ENCODE data around the gene PRKN.

PRKN gene

DNA sequence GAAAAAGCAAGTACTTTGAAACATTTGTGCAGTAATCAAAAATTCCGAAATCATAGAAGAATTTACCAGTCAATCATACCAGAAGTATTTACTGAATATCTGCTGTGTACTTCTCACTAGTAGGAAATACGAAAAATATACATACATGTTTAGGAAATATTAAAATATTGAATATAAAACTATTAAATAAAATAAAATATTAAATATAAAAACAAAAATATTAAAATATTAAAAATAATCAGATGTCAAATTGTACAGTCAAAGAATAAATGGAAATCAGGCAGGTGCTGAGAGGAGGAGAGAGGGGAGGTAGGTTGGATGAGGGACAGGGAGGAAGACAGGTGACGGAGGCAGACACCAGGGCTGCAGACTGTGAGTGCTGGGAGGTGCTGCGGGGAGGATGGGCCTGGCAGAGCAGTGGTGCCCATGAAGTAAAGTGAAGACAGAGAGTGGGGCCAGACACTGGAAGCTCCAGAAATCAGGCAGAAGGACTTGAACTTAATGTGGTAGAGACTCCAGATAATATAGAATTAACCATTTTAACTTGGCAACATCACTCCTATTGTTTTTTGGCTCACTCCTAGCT is 55.9 kb downstream of the PRKN start:
- DNase-seq, result no peak

DNA sequence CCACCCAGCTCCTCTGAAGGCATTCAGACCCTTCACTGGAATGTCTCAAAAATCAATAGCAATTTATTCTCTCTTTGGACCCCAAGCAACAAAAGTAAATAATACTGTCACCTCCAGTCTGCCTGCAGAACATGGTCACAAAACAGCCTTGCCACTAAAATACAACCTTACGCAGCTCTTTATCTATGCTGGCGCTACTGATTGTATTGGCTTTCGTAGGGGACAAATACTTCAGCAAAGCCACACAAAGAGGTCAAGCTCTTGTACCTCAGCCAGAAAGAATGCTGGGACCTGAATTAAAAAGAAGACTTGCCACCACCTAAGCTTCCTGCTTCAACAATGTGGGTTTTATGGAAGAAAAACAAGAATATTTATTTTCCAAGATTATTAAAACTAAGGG is 57.2 kb downstream of the PRKN start:
- no peak for DNase-seq

DNA sequence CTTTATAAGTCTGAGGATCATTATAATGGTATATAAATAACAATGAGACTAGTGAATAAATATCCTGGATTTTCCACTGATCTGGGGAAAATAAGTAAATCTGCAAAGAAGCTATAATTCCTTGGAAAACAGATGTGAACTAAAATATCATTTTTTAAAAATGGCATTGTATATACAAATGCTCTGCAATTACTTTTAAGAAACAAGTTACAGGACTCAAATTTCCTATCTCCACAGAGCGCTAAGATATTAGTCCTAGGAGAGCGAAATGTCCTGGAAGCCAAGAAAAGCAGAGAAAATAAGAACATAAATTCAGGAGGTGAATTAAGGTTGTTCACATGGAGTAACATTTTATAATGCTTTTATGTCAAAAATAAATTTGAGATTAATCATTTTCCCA is 61.3 kb downstream of the PRKN start:
- DNase-seq, result no peak

DNA sequence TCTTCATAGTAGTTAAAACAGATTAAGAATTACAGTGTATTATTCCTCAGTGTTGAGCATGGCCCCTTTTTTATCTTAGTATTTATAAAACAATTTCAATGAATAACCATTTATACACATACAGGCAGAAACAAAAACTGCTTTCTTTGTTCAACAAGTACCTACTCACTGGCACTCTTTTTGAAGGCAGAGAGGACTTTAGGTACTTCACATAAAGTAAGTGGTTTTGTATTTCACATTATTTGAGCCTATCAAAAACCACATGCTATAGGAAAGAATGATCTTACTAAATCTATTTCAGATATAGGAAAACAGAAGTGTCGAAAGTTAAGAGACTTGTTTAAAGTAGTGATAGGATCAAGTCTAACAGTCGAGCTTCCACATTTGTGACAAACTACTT is 73.8 kb downstream of the PRKN start:
- no peak for DNase-seq

DNA sequence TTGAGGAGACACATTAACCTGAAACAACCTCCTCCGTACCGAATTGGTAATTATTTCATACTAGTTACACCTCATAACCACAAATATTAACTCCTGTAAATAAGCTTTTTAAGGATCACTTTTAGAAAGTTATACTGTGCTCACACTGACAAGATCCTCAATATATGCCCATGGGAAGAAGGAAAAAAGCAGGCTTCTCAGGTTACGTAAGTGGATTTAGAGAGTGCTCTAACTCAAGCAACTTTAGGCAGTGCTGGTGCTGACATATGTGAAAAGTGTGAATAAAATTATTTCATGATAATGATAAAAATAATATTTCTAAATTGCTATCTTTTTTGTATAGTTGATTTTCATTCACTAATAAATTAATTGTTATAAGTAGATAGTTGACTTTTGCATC is 76.1 kb downstream of the PRKN start:
- DNase-seq, result no peak

DNA sequence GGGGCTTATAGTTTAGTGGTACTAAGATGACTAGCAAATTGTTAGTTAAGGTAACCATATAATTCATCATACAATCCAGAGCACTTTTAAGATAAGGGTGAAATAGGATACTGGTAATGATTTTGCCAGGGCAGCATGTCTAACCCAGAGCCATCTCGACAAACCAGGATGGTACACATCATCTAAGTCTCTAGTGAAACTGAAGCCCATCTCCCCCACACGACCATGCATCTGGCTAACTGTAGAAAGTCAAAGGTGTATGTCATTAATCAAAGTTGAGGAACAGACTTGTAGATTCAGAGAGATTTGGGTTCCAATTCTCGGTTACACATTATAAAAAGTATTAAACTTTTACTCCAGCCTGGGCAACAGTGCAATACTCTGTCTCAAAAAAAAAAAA is 78.3 kb downstream of the PRKN start:
- no peak for DNase-seq

DNA sequence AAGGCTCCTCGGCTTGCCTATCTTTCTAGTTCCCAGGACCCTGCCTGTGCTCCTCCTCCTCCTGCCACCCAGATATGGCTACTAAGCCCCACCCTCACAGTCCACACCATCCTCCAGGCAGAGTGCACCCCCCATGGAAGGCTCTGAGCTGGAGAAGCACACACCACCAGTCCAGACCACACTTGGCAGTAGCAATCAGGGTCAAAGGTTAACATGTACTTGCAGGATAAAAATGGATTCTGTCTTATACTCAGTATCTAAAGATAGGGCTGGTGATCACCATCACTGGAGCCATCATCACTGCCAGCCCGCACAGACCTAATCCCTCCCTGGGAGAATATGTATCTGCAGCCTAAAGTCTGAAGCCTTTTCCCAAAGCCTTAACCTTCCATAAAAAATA is 83.4 kb downstream of the PRKN start:
- no peak for DNase-seq

DNA sequence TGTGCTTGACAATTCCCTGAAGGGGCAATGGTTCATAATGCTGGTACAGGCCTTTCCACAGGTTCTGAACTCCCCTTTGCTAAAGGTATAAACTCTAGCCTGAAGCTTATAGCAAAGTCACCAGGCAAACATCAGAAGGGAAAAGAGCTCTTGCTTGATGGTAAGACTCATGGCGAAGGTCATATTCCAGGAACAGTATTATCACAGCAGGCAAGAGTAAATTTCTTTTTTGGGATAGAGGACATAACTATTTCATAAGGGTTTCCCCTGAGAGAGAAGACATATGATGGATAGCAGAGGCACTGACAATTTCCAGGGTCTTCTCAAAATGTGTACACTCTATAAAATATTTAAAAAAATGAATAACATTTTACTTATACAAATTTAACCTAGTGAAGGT is 86.8 kb downstream of the PRKN start:
- DNase-seq, result no peak

DNA sequence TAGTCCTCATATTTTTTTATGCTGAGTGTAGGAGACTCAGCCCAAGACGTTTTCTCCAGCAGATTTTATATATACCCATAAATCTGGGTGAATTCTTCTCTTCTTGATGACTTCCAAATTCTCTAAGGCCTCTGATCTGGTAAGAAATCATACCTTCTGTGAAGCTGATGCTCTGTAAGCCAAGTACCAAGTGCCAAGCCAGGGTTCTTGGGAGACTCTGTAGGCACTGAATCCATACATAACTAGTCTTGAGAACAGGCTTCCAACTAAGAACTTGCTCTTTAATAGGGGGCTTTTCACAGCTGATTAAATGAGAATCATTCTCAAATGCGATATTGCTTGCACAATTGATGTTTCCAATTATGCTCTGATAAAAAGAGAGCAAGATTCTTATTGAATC is 87.6 kb downstream of the PRKN start:
- DNase-seq, result no peak

DNA sequence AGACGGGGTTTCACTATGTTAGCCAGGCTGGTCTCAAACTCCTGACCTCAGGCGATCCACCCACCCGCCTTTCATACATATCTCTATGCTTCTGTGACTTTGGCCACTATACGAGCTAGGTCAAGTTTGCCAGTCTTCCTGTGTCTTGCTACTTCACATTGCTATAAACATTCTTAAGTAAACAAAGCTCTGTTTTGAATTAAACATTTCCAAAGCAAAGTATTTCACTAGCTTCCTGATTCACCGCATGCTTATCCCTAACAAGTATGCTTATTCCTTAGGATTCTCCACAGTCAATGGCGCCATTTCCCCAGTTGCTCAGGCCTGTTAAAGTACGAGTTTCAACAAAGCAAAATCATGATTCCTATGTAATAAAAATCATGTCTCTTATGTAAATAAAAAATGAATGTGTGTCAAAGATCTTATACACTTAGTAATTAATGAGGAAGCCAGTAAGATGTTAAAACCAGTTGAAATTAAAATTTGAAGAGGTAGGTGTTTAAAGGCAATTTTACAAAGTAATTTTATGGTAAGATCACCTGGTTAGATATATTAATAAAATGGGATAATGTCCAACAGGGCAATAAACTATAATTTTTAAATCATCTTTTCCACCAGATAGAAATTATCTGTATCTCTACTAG is 88.5 kb downstream of the PRKN start:
- DNase-seq, result no peak

DNA sequence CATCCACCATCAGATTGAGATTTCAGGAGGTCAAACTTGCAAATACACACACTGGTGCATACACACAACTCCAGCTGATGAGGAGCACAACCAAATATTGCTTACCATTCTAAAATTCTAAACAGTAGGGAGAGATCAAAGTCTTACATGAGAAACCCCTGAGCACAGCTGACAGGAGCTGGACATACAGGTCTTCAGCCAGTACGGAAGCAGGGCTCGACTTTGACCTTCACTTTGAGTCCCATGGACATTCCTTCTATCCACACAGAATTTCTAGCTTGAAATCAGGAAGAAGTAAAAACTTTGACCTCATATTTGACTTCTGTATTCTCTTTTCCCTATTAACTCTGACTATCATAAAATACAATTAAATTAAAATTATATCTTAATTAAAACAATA is 90.2 kb downstream of the PRKN start:
- no peak for DNase-seq

DNA sequence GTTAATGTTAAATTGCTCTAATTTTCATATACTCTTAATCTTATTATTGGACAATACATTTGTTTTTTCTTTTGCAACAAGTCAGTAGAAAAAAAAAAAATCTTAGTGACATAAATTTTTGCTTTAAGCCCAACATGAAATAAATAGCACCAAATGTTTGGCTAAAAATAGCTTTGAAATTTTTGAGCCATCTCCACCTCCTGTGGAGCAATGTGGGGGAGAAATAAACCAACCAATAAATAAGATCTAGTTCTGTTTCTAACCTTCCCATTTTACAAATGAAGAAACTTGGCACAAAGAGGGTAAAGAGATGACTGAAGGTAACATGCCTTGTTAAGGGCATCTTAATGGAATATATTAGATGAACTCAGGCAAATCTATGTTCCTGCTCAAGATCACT is 91.4 kb downstream of the PRKN start:
- no peak for DNase-seq

DNA sequence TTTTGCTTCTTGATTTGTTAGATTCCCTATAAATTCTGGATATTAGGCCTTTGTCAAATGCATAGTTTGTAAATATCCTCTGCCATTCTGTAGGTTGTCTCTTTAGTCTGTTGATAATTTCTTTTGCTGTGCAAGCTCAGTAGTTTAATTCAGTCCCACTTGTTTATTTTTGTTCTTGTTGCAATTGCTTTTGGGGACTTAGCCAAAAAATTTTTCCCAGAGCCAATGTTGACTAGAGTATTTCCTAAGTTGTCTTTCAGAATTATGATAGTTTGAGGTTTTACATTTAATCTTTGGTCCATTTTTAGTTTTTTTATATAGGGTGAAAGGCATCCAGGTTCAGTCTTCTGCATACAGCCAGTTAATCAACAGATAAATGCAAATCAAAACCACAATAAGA is 96.0 kb downstream of the PRKN start:
- no peak for DNase-seq

DNA sequence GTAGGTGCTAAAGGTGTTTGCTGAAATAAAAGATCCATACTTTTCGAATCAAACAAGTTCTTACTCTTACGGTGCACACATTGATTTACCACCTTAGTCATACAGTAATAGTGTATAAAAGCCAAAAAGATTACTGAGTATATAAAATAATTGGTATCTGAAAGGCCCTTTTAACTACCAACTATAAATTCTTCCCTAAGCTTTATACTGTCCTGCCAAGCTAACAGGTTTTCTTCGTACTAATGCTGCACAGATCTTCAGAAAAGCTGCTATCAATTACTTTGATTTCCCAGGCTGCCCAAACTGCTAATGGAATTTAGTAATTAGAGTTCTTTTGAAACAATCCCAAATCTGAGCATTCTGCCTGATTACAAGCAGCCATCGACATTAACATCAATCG is 97.5 kb downstream of the PRKN start:
- DNase-seq, result no peak

DNA sequence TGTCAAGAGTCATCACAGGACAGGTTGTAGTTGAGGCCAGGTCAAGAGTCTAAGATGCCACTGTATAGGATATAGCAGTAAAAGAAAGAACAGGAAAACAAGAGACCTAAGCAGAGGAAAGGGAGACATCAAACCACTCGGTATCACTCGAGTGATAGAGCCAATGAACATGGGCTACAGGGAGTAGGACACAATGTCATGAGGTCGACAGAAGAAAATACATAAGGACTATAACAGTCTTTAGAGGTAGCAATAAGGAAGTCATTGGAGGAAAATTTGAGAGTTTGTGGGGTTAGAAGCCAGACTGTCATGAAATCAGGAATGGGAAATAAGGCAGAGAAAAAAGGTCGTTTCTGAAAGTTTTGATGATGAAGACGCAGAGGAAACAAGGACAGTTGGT is 99.7 kb downstream of the PRKN start:
- DNase-seq, result no peak

DNA sequence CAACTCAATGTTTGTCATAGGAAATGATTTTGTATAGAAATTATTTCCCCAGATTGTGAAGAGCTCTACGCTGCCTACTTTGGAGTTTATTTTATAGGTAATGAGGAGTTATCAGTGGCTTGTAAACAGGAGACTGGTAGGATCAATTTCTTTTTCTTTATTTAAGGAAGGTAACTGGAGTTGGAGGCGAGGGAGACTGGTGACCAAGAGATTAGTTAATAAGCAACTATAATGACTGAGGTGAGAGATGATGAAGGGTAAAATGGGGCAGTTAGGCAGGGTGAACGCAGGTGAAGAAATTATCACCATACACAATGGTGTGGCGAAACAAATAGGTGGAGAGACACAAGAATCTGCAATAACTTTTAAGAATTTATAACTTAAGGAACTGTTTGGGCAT is 100.2 kb downstream of the PRKN start:
- DNase-seq, result no peak

DNA sequence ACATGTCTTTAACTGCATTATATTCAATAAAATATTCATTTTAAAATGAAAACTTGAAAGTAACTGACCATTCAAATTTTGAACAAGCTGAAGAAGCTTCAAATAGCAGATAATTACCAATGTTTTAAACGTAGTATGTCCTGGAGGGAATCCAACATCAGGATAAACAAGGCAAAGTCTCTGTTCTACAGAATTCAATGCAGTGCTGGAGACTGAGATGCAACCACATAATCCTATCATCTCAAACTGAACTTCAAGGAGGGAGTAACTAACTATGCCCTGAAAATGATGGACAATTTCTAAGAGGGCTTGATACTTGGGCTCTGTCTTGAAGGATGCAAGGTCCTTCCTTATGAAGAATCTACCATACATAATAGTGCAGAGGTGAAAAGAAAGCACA is 100.7 kb downstream of the PRKN start:
- no peak for DNase-seq

DNA sequence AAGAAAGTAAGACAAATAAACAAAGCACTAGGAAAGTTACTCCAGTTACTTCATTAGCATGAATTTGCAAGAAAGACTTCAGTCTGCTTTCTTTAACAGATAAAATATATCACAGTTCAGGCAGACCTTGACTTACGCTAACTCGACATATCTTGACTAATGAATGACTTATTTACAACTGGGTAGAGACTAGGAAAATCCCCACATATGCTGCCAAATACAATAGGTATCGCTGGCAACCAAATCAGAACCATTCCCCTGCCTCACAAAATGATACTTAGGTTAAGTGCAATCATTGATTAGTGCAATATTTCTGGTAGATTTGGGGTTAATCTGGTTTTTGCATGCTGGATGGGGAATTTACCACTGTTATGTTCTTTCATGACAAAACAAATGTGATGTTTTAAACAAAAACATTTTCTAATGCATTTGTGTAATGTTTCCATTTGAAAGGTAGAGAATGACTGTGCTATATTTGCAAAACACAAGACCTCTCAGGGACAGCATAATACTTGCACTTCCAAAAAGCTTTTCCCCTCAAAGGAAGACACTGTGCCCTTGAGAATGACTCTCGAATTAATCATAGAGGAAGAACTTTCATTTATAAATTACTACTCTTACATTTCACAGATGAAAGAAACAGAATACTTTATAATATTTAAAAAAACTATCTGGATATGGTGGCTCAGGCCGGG is 101.6 kb downstream of the PRKN start:
- DNase-seq, result no peak

DNA sequence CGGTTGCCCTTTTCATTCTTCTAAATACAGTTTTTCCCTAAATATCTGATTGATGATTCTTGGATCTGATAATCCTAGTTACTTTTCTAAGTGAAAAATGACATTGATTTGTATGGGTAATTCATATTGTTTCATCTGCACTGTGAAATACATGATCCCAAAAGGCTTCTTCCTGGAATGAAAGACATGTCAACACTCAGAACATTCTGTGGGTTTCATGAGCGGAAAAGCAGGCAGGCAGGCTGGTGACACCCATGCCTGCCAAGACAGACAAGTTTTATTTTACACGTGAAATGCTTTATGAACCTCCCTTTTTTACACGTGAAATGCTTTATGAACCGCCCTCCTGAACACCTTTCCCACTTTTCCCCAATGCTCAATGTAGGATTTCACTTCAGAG is 105.0 kb downstream of the PRKN start:
- no peak for DNase-seq

DNA sequence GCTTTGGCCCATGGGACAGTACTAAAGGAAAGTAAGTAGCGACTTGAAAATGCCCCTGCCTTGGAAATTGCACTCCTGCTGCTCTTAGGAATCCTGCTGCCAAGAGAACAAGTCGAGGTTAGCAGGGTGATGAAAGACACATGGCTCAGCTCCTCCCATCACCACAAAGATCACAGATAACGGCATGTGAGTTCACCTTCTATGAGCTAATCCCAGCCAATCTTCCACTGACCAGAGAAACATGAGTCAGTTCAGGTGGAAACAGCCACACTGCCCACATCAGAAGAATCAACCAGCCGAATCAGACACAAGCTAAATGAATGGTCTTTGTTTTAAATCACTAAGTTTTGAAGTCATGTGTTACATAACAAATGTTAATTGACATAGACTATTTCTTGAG is 106.3 kb downstream of the PRKN start:
- DNase-seq, result no peak

DNA sequence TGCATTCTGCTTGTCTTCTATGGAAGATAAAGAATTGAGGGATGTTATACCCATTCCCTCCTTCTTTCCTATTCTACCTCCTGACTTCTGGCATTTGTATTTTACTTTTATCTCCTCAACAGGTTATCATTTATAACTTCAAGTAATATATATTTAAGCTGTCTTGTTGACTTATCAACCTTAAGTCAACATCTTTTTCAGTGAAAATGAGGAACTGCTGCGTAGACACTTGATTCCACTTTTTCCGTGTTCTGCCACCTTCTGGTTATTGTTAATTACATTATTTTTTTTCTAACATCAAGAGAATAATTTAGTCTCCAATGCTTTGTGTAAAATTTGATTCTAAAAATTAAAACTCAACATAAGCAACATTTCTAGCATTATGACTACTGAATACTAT is 107.5 kb downstream of the PRKN start:
- DNase-seq, result no peak

DNA sequence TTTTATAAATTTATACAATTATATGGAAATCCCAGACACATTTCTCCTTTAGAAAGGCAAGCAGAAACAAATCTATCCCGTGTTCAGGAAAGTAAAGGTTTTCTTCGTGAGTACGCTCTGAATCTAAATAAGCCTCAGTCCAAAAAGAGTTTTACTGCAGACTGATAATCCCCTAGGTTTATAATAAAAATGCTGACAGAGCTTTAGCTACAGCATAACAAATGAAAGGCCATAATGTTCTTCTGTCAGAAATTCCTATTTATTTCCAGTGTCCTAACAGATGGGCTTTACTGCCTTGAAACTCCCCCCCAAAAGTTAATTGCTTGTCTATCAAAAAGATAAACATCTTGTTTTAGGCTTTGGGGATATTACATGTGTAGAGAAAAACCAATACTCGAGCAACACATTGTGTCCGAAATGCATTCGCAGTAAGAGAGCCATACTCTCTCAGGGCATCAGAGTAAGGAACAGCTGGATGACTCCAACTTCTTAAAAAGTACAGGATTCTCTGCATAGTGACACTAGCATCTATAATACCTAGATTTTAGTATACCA is 109.0 kb downstream of the PRKN start:
- no peak for DNase-seq

DNA sequence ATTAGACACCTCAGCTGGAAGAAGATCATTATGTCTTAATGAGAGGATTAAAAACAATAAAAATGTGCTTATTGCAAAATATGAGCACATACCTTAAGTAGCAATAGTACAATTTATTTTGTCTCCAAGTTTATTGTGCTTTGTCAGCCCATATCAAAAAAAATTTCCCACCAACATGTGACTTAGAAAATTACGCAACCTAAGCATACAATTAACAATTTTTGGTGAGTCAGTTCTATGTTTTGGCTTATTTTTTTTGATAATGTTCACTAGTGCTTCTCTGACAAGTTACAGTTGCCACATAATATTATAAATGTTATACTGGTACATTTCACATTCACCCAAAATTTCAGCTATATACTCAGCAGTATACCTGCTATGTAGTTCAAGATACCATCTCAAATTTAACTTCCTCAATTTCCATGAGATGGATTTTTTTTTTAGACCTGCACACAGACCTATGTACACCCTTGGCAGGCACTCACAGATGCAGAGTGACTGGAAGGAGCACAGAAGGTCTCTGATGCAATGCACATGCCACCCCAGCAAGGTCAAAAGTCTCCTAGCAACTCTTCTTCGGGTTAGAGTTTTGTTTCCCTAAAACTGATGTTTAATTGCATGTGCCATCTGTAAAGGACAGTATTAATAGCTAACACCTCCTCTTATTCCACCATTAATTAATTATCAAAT is 112.4 kb downstream of the PRKN start:
- DNase-seq, result no peak

DNA sequence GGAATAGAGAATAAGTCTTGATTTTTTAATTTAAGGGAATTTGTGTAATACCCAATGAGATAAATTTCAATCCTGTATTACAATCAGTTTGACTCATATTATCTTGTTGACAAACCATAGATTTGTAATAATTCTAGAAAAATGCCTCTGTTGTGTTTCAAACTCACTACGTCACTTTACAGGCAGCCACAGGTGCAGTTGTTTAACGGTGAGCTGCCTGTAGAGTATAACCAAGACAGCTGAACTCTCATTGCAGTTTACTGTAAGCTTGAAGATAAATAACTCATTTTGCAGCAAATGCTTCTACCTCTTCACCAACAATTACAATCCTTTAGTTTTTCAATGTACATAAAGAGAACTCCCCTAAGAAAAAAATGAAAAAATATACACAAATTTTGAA is 114.3 kb downstream of the PRKN start:
- DNase-seq, result no peak

Measured in NCI-H526 (cell line).